HG02642 (cell line): ENCODE results near the gene CFAP46.
"Not testable (repeated sequence)": the region's sequence is repeated elsewhere in the genome, so short reads cannot be mapped to it uniquely, and the experiment has no call there.

Experiments used
- ATAC-seq: cut with Tn5 transposase; IDR thresholded peaks from one replicate; pipeline ENCODE4 v1.9.1; 2021; ENCODE audit warnings: mild to moderate bottlenecking; ENCODE audit not compliant: unreplicated experiment, poor library complexity

The CFAP46 gene

DNA sequence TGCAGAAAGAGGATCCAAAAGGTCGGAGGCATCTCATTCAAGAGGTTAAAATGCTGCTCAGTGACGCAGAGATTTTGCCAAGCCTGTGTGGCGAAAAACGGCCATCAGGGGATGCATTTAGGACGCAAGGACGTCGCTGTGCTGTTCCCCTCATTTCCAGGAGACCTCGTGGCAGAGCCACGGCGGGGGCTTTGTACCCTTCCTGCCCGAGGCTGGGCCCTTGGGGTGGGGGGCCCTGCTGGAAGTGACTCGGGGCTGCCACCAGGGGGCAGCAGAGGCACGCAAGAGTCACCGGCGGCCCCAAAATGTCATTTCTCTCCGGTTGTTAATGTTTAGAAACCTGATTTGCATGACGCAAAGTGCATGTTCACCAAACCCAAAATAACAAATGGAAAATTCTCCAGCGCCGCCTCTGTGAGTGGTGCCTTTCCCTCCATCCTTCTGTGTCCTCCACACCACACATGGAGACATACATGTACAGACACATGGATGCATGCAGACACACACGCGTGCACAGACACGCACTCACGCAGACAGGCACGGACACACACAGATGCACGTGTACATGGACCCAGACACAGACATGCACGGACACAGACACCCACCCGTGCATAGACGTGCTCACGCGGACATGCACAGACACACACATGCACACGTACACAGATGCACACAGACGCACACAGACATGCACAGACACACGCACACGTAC, 105.4 kb downstream of the CFAP46 start:
- no peak for ATAC-seq

DNA sequence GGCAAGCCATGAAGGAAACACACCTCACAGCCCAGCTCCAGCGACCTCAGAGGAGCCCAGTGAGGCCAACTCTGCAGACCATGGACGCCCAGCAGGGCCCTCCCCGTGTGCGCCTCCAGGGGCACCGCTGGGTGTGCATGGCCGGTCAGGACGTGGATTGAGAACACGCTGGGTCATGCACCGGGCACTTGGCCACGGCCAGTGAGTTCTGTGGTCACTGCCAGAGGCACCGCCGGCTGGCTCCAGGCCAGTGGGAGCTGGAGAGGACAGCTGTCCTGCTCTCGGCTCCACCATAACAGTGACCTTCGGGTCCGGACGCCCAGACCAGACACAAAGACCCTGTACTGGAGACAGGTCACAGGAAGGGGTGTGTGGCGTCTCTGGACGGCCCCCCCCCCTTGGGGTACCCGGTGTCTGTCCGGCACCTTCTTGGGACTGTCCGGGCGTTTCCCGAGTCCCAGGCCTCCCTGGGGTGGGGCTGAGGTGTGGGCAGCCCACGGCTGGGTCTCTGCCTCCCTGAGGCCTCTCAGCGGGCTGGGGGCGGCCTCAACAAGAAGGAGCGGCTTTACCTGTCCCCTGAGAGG, 106.0 kb downstream of the CFAP46 start:
- no peak for ATAC-seq

GRCh38 chr10:132835848-132836233, 106.5 kb downstream of the CFAP46 start:
- ATAC-seq = no peak

- no peak for ATAC-seq
Observed at GRCh38 chr10:132834891-132835847, 107.2 kb downstream of the CFAP46 start.

DNA sequence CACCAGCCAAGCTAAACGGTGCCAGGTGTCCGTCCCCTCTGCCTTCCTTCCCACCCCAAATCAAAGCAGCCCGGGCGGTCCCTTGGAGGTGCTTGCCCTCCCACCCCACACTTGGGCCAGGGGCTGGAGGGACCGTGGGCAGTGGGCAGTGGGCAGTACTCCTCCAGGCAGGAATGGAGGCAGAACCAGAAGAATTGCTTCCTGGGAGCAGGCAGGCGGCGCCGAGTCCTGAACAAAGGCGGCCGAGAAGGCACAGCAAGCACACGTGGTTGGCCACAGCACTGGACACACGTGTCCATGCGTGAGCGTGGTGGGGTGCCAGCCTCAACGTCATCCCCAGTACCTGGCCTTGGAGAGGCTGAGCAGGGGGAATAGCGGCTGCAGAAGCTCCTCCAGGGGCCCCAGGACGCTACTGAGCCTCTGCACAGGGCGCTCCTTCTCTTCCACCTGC, 108.0 kb downstream of the CFAP46 start:
- no peak for ATAC-seq

- no peak for ATAC-seq
Observed at GRCh38 chr10:132833421-132834111, 108.8 kb downstream of the CFAP46 start.

DNA sequence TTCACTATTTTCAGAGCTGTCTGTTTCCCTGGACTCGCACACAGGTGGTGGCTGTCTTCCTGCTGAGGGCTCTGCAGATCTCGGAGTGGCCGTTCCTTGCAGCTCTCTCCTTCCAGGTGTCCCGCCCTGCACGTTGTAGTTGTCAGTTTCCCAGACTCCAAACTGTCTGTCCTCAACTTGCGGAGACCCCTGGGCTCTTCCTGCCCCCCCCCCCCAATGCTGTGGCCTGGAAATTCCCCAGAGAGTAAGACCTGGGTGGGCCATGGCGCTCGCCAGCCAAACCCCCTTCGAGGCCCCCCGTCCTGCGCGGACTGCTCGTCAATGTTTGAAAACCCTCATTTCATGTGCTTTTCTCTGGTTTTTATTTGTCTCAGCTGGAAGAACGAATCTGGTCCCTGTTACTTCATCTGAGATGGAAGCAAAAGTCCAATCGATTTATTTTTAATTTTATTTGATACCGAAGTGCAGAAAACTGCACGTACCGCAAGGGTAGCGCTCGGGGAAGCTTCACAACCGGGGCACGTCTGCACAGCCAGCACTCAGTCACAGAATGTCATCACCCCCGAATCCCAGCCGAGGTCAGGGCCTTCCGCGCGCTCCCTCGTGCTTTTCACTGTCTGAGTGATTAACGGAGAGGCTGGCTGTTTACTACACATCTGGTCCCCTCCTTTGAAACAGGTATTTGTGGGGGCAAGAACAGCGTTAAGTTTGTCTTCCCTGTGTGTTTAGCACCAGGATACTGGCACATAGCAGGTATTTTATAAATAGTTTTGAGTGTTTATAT, 110.0 kb downstream of the CFAP46 start:
- no peak for ATAC-seq

GRCh38 chr10:132829403-132829802, 113.0 kb downstream of the CFAP46 start:
- ATAC-seq = no peak

GRCh38 chr10:132828681-132829080, 113.7 kb downstream of the CFAP46 start:
- ATAC-seq = no peak

DNA sequence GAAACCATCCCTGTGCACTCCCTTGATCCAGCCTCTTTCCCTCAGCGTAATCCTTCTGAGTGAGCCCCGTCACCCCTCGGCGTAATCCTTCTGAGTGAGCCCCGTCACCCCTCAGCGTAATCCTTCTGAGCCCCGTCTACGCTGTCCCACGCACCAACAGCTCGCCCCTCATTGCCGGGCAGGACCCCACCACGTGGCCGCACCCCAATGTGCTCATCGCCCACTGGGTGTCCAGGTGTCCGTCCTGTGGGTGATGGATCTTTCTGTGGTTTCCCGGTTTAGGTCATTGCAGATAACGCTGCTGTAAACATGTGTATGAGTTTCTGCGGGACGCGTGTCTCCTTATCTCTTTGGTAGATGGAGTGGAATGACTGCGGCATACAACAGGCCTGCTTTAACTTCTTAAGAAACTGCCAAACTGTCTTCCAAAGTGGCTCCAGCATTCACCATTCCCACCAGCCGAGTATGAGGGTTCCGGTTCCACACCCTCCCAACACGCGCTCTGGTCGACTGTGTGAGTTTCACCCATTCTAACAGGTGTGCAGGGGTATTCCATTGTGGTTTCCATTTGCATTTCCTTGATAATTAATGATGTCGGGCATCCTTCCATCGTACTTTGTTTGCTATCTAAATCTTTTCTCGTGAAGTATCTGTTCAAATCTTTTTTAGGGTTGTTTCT, 114.4 kb downstream of the CFAP46 start:
- no peak for ATAC-seq

- no peak for ATAC-seq
Observed at GRCh38 chr10:132827423-132827789, 115.0 kb downstream of the CFAP46 start.

- no peak for ATAC-seq
Observed at GRCh38 chr10:132826524-132827422, 115.6 kb downstream of the CFAP46 start.

DNA sequence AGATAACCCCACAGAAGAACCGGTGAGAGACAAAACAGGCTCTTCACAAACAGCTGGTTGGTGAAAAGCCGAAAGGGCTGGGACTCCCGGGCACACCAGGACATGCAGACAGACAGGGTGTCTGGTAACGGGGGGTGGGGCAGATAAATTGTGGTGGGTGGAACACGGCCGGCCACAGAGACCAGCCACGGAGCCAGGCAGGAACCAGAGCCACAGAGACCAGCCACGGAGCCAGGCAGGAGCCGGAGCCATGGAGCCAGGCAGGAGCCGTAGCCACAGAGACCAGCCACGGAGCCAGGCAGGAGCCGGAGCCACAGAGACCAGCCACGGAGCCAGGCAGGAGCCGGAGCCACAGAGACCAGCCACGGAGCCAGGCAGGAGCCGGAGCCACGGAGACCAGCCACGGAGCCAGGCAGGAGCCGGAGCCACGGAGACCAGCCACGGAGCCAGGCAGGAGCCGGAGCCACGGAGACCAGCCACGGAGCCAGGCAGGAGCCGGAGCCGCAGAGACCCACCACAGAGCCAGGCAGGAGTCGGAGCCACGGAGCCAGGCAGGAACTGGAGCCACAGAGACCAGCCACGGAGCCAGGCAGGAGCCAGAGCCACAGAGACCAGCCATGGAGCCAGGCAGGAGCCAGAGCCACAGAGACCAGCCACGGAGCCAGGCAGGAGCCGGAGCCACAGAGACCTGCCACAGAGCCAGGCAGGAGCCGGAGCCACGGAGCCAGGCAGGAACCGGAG, 116.4 kb downstream of the CFAP46 start:
- not testable (repeated sequence) for ATAC-seq

- no peak for ATAC-seq
Observed at GRCh38 chr10:132820056-132820455, 122.3 kb downstream of the CFAP46 start.

DNA sequence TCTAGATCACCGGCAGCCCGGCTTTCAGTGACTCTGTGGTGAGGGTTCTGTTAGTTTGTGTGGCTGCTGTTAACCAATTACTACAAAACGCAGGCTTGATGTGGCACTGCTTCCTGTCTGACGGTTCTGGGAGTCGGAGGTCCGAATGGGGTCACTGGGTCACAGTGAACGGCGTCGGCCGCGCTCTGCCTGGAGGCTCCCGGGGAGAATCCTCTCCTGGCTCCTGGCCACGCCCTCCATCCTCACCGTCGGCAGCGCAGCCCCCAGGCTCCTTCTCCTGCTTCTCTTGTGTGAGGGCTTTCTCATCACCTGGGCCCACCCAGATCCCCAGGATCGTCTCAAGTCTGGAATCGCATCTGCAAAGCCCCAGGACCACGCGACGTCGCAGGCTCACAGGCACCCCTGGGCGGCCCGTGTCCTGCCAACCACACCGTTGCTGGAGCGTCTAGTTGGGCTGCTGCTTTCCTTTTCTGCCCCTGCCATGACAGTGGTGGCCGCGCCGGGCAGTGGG, 124.6 kb downstream of the CFAP46 start:
- ATAC-seq = no peak

DNA sequence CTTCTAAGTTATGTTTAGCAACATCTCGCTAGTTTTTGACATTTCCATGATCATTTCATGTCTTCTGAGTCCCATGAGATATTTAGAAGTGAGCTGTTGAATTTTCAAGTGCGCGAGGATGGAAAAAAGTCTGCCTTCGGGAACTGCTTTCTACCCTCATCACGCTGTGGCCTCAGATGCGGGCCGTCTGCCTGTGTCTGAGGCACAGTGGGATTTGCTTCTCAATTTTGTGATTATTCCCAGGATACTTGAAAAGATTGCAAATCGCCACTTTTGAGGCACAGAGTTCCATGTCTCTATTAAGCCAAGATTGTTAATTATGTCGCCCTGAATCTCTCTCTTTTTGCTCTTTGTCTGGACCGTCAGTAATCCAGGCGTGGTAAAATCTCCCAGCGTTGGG, 125.7 kb downstream of the CFAP46 start:
- no peak for ATAC-seq

- ATAC-seq = no peak
Observed at GRCh38 chr10:132815168-132815857, 127.1 kb downstream of the CFAP46 start.
